Measurements from ENCODE around the gene ERBB4.

DNA sequence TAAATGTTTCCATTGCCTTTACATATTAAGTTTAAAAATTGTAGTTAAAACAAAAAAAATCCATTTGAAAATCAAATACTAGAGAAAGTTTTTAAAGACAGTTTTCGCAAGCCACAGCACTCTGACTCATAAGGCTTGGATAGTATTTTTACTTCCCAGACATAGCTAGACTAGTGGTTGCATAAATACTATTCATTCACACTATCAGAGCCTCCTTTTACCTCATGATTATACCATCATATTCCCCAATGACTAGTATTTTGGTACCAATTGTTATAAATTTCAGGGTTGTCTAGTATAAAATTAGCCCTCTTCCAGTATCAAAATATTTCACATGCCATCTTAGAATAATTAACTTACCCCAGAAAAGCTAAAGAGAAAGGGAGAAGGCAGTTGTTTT is 393.5 kb downstream of the ERBB4 start:
- TF ChIP-seq, protein P1, sequence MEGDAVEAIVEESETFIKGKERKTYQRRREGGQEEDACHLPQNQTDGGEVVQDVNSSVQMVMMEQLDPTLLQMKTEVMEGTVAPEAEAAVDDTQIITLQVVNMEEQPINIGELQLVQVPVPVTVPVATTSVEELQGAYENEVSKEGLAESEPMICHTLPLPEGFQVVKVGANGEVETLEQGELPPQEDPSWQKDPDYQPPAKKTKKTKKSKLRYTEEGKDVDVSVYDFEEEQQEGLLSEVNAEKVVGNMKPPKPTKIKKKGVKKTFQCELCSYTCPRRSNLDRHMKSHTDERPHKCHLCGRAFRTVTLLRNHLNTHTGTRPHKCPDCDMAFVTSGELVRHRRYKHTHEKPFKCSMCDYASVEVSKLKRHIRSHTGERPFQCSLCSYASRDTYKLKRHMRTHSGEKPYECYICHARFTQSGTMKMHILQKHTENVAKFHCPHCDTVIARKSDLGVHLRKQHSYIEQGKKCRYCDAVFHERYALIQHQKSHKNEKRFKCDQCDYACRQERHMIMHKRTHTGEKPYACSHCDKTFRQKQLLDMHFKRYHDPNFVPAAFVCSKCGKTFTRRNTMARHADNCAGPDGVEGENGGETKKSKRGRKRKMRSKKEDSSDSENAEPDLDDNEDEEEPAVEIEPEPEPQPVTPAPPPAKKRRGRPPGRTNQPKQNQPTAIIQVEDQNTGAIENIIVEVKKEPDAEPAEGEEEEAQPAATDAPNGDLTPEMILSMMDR (IDR thresholded peaks at IDR 0.05): no peak
- no peak for TF ChIP-seq POLR2A (IDR thresholded peaks at IDR 0.05)

All from uterus (tissue), 2 donors.